GM23338 (cell line): ENCODE data around the gene GRIK4. TPM values are rescaled to one million over a fixed set of nuclear protein-coding genes. Genes with fewer than 3 reads are reported as not detected.

Source experiments
- ATAC-seq: fragments of 200-7000 bp; cut with Tn5 transposase; 3 replicates; pipeline ENCODE4 v1.9.1; 2020
- DNase-seq: peaks from one replicate; pipeline ENCODE4 v3.0.0-alpha.2; 2015; ENCODE audit warnings: low spot score
- H2AFZ ChIP-seq: fragments of 200-600 bp; sonication (generic); 2 replicates; pipeline ENCODE4 v1.8.0; 2016; ENCODE audit warnings: antibody characterized with exemption, mild to moderate bottlenecking, moderate library complexity
- H3F3A ChIP-seq: fragments of 200-600 bp; sonication (generic); replicated peaks from 2 replicates; pipeline ENCODE4 v1.8.0; 2017; ENCODE audit warnings: antibody characterized with exemption, mixed run types, low read depth
- H3K27ac ChIP-seq: fragments of 200-600 bp; sonication (generic); 2 replicates; pipeline ENCODE4 v1.6.1; 2016; ENCODE audit warnings: low read depth
- H3K27me3 ChIP-seq: fragments of 200-600 bp; sonication (generic); 2 replicates; pipeline ENCODE4 v1.8.0; 2016; ENCODE audit warnings: mild to moderate bottlenecking, mixed run types, moderate library complexity; ENCODE audit not compliant: insufficient read depth
- H3K36me3 ChIP-seq: fragments of 200-600 bp; sonication (generic); 2 replicates; pipeline ENCODE4 v1.8.0; 2016; ENCODE audit warnings: mild to moderate bottlenecking; ENCODE audit not compliant: insufficient read depth
- H3K4me1 ChIP-seq: fragments of 200-600 bp; sonication (generic); 2 replicates; pipeline ENCODE4 v1.8.0; 2016; ENCODE audit warnings: mild to moderate bottlenecking, moderate library complexity; ENCODE audit not compliant: insufficient read depth
- H3K4me2 ChIP-seq: fragments of 200-600 bp; sonication (generic); 2 replicates; pipeline ENCODE4 v1.7.1; 2017; ENCODE audit warnings: mixed run types
- H3K4me3 ChIP-seq: fragments of 200-600 bp; sonication (generic); 2 replicates; pipeline ENCODE4 v1.6.1; 2016; ENCODE audit warnings: mixed run types
- H3K79me2 ChIP-seq: fragments of 200-600 bp; sonication (generic); replicated peaks from 2 replicates; pipeline ENCODE4 v1.8.0; 2017; ENCODE audit warnings: mild to moderate bottlenecking; ENCODE audit not compliant: insufficient read depth
- H3K9me2 ChIP-seq: fragments of 200-600 bp; sonication (generic); 2 replicates; pipeline ENCODE4 v1.8.0; 2017; ENCODE audit not compliant: insufficient read depth
- H4K20me1 ChIP-seq: fragments of 200-600 bp; sonication (generic); replicated peaks from 2 replicates; pipeline ENCODE4 v1.8.0; 2017; ENCODE audit warnings: mild to moderate bottlenecking; ENCODE audit not compliant: insufficient read depth
- H3K27ac Mint-ChIP-seq: 2 replicates; pipeline ENCODE4 v1.8.0; 2020; ENCODE audit warnings: inconsistent platforms, mild to moderate bottlenecking, moderate library complexity, mixed read lengths
- H3K27me3 Mint-ChIP-seq: 3 replicates; pipeline ENCODE4 v1.8.0; 2022; ENCODE audit warnings: low read depth, mild to moderate bottlenecking, moderate library complexity, mixed read lengths, inconsistent platforms; ENCODE audit not compliant: insufficient read depth, poor library complexity
- H3K36me3 Mint-ChIP-seq: 3 replicates; pipeline ENCODE4 v1.8.0; 2021; ENCODE audit warnings: low read depth, mild to moderate bottlenecking, inconsistent platforms, moderate library complexity, mixed read lengths
- H3K4me1 Mint-ChIP-seq: 3 replicates; pipeline ENCODE4 v1.8.0; 2020; ENCODE audit warnings: mild to moderate bottlenecking, inconsistent platforms, mixed read lengths
- H3K4me3 Mint-ChIP-seq: 3 replicates; pipeline ENCODE4 v1.8.0; 2021; ENCODE audit warnings: moderate library complexity, mild to moderate bottlenecking, inconsistent platforms, mixed read lengths
- H3K9me3 Mint-ChIP-seq: 3 replicates; pipeline ENCODE4 v1.8.0; 2020; ENCODE audit warnings: moderate library complexity, mild to moderate bottlenecking, inconsistent platforms, mixed read lengths
- CREB1 ChIP-seq: fragments of 250-450 bp; sonication (Bioruptor Pico); IDR thresholded peaks from 2 replicates; pipeline ENCODE4 v1.5.0; 2020; ENCODE audit warnings: low read depth, mild to moderate bottlenecking, moderate library complexity
- CTCF ChIP-seq, 2 experiments: fragments of 200-600 bp in 1 of 2; sonication (generic) in 1 of 2; conservative IDR thresholded peaks; 2 replicates each; pipeline versions ENCODE4 v1.5.1 to v1.6.1; 2016 to 2017; ENCODE audit warnings: antibody characterized with exemption in 2 of 2, low read depth in 2 of 2, mild to moderate bottlenecking in 2 of 2, moderate library complexity in 1 of 2
- EZH2 ChIP-seq: fragments of 200-600 bp; sonication (generic); IDR thresholded peaks from one replicate; pipeline ENCODE4 v1.8.0; 2017; ENCODE audit warnings: antibody characterized with exemption, mild to moderate bottlenecking, low read depth; ENCODE audit not compliant: unreplicated experiment
- EZH2phosphoT487 ChIP-seq: fragments of 200-600 bp; sonication (generic); IDR thresholded peaks from one replicate; pipeline ENCODE4 v1.8.1; 2018; ENCODE audit warnings: antibody characterized with exemption; ENCODE audit not compliant: unreplicated experiment
- JUNB ChIP-seq: IDR thresholded peaks from one replicate; pipeline ENCODE4 v1.6.1; 2016; ENCODE audit warnings: antibody characterized with exemption; ENCODE audit not compliant: unreplicated experiment
- NANOG ChIP-seq: IDR thresholded peaks from 2 replicates; pipeline ENCODE4 v1.6.1; 2016; ENCODE audit warnings: antibody characterized with exemption, borderline replicate concordance
- POLR2AphosphoS5 ChIP-seq: IDR thresholded peaks from 2 replicates; pipeline ENCODE4 v1.6.1; 2016; ENCODE audit warnings: antibody characterized with exemption, low read depth
- REST ChIP-seq: IDR thresholded peaks from one replicate; pipeline ENCODE4 v1.6.1; 2018; ENCODE audit warnings: antibody characterized with exemption; ENCODE audit not compliant: unreplicated experiment
- STAT1 ChIP-seq: IDR thresholded peaks from one replicate; pipeline ENCODE4 v1.6.1; 2016; ENCODE audit warnings: antibody characterized with exemption; ENCODE audit not compliant: unreplicated experiment
- ZNF114 ChIP-seq: fragments of 250-450 bp; sonication (Bioruptor Pico); IDR thresholded peaks from 2 replicates; pipeline ENCODE4 v1.5.0; 2020; ENCODE audit warnings: mild to moderate bottlenecking, moderate library complexity
- ZNF331 ChIP-seq: fragments of 250-450 bp; sonication (Bioruptor Pico); IDR thresholded peaks from 2 replicates; pipeline ENCODE4 v1.5.0; 2020; ENCODE audit warnings: low read depth, mild to moderate bottlenecking, moderate library complexity
- polyA plus RNA-seq: library from polyadenylated mRNA; unstranded; fragments of >200 nt; fragmentation: Nextera tagmentation; extraction: Ambion mirVana; gene quantifications from 2 replicates; pipeline ENCODE4 v1.2.1, GENCODE V29; 2016
- total RNA-seq: library from RNA; depleted of rRNA; stranded (reverse); fragments of >200 nt; shearing (Covaris generic); gene quantifications from 2 replicates; pipeline ENCODE4 v1.2.3, GENCODE V29; 2014
- TF ChIP-seq, protein P1 (sequence below): IDR thresholded peaks from 2 replicates; pipeline ENCODE4 v1.6.1; 2016; ENCODE audit warnings: antibody characterized with exemption

The GRIK4 gene
- total and polyA plus RNA-seq, 2 experiments from 2014 or later: 0.63 to 2.2 TPM

DNA sequence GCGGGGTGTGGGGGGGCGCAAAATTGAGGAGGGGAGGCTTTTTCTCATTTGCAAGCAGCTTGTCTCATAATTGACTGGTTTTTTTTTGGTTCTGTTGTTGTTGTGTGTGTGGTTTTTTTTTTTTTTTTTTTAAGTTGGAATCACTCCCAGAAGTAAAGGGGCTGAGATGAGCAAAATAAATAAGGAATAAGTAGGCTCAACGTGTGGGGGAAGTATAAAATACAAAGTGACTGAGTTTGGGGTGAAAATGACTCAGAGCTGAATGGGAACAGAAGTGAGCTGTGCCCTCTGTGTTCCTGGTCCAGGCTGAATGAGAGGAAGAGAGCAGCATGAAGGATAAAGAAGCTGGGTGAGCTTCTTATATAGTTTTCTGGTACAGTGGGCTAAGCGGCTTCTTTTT, 90.0 kb downstream of the GRIK4 start:
- no peaks in the 10 kb centered on the region for H3K27me3 ChIP-seq
- H3K36me3 Mint-ChIP-seq: no peaks in the 10 kb centered on the region
- no peak for TF ChIP-seq STAT1
- TF ChIP-seq JUNB: no peak
- TF ChIP-seq, protein P1, sequence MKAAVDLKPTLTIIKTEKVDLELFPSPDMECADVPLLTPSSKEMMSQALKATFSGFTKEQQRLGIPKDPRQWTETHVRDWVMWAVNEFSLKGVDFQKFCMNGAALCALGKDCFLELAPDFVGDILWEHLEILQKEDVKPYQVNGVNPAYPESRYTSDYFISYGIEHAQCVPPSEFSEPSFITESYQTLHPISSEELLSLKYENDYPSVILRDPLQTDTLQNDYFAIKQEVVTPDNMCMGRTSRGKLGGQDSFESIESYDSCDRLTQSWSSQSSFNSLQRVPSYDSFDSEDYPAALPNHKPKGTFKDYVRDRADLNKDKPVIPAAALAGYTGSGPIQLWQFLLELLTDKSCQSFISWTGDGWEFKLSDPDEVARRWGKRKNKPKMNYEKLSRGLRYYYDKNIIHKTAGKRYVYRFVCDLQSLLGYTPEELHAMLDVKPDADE: no peak
- no peak for TF ChIP-seq CREB1 (CRISPR knock-in tag)
- TF ChIP-seq NANOG: no peak
- no peak for TF ChIP-seq ZNF114 (CRISPR knock-in tag)
- TF ChIP-seq EZH2phosphoT487: no peak
- TF ChIP-seq CTCF (conservative IDR thresholded peaks at IDR 0.05; ENCODE audit: low read depth in 2 of 2): no peak
- TF ChIP-seq REST: no peak
- no peak for TF ChIP-seq POLR2AphosphoS5
- no peak overlapping the region for H3K4me3 ChIP-seq
- ATAC-seq (no peak), DNase-seq (no peak)
- peaks cover 8% of the 10 kb centered on the region for H3K27me3 Mint-ChIP-seq
- no peak overlapping the region for H3K27ac ChIP-seq
- H3F3A ChIP-seq: no peaks in the 10 kb centered on the region
- H4K20me1 ChIP-seq: no peaks in the 10 kb centered on the region
- H3K4me3 Mint-ChIP-seq: no peak overlapping the region
- H3K4me2 ChIP-seq: no peak overlapping the region
- no peaks in the 10 kb centered on the region; the same call in 2 of the 3 replicates for H3K9me3 Mint-ChIP-seq
- H3K36me3 ChIP-seq: no peaks in the 10 kb centered on the region
- H3K79me2 ChIP-seq: no peaks in the 10 kb centered on the region
- peaks cover 26% of the 10 kb centered on the region for H3K4me1 Mint-ChIP-seq
- peaks cover 8% of the 10 kb centered on the region; the same call in 1 of the 2 replicates for H3K4me1 ChIP-seq
- no peak overlapping the region for H2AFZ ChIP-seq
- H3K27ac Mint-ChIP-seq: no peak overlapping the region; the same call in 1 of the 2 replicates
- H3K9me2 ChIP-seq: no peaks in the 10 kb centered on the region

DNA sequence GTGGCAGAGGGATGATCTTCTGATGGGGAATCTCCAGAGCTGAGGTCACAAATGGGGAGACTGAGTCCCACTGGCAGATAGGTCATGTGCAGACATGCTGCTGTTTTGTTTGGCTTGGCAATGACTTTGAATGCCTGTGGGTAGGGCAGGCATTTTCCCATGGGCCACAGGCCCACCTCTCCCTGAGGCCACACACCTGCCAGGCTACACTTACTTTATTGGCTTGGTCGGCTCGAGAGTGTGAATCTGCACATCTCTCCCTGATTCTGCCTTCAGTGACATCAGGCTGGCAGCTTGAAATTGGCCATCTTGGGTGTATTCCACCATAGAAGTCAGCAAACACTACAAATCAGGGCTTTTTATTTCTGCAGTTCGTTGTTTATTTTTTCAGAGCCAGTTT, 91.5 kb downstream of the GRIK4 start:
- no peak overlapping the region for H3K27ac Mint-ChIP-seq
- no peaks in the 10 kb centered on the region; the same call in 2 of the 3 replicates for H3K36me3 Mint-ChIP-seq
- Histone ChIP-seq H3F3A (no peaks in the 10 kb centered on the region), H3K4me1 (peaks cover 16% of the 10 kb centered on the region), H2AFZ (no peak overlapping the region), H4K20me1 (no peaks in the 10 kb centered on the region), H3K27me3 (no peaks in the 10 kb centered on the region), H3K4me3 (no peak overlapping the region), H3K4me2 (no peak overlapping the region), H3K9me2 (no peaks in the 10 kb centered on the region), H3K27ac (no peak overlapping the region), H3K36me3 (no peaks in the 10 kb centered on the region), H3K79me2 (no peaks in the 10 kb centered on the region)
- H3K9me3 Mint-ChIP-seq: no peaks in the 10 kb centered on the region; the same call in 2 of the 3 replicates
- DNase-seq (no peak), ATAC-seq (no peak)
- peaks cover 35% of the 10 kb centered on the region for H3K4me1 Mint-ChIP-seq
- peaks cover 8% of the 10 kb centered on the region for H3K27me3 Mint-ChIP-seq
- no peak overlapping the region for H3K4me3 Mint-ChIP-seq
- no peak for TF ChIP-seq JUNB
- no peak for TF ChIP-seq ZNF331 (CRISPR knock-in tag)
- no peak for TF ChIP-seq EZH2
- no peak for TF ChIP-seq CTCF (conservative IDR thresholded peaks at IDR 0.05; ENCODE audit: low read depth in 2 of 2)
- TF ChIP-seq POLR2AphosphoS5: no peak
- TF ChIP-seq, protein P1: no peak
